ENCODE data around the gene RASSF7.

DNA sequence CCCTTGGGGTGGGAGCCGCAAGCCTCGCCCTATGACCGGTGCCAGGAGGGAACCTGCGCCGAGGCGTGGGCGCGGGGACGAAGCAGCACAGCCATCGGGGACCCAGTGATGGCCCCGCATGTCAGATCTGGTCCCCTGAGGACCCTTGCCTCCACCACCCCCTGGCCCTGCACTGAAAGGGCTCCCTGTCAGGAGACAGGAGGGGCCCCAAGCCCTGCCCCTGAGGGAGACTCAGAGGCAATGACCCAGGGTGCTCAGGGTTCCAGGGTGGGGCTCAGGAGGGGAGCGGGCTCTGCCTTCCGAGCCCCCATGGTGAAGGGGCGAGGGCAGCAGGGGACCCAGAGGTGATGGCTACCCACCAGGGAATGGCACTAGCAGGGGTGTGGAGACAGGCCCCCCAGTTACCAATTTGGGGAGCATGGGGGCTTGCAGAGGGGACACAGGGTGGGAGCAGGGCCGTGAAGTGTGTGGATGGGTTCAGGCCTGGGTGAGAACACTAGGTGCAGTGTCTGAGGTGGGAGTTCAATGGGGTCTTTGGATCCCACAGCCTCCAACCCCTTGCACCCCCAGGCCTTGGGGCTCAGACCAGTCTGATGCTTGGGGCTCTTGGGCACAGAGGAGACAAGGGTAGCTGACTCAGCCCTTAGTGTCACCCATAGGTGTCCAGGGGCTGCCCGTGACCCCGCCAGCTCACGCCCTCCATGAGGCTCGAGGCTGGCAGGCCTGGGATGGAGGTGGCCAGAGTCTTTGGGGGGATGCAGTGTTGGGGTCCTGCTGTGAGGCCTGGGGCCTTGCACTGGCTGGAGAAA is 22.9 kb upstream of the RASSF7 start:
- TF ChIP-seq, protein P1, sequence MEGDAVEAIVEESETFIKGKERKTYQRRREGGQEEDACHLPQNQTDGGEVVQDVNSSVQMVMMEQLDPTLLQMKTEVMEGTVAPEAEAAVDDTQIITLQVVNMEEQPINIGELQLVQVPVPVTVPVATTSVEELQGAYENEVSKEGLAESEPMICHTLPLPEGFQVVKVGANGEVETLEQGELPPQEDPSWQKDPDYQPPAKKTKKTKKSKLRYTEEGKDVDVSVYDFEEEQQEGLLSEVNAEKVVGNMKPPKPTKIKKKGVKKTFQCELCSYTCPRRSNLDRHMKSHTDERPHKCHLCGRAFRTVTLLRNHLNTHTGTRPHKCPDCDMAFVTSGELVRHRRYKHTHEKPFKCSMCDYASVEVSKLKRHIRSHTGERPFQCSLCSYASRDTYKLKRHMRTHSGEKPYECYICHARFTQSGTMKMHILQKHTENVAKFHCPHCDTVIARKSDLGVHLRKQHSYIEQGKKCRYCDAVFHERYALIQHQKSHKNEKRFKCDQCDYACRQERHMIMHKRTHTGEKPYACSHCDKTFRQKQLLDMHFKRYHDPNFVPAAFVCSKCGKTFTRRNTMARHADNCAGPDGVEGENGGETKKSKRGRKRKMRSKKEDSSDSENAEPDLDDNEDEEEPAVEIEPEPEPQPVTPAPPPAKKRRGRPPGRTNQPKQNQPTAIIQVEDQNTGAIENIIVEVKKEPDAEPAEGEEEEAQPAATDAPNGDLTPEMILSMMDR (conservative IDR thresholded peaks at IDR 0.05) = no peak
- TF ChIP-seq EZH2 (IDR thresholded peaks at IDR 0.05; ENCODE audit: low read depth) = no peak
